ENCODE results near the gene JUN.

The JUN gene

GRCh38 chr1:58783090-58783992 lies 506 bp downstream of the JUN start:
- DNase-seq (ENCODE audit: low read depth) = peak; percentile 18

DNA sequence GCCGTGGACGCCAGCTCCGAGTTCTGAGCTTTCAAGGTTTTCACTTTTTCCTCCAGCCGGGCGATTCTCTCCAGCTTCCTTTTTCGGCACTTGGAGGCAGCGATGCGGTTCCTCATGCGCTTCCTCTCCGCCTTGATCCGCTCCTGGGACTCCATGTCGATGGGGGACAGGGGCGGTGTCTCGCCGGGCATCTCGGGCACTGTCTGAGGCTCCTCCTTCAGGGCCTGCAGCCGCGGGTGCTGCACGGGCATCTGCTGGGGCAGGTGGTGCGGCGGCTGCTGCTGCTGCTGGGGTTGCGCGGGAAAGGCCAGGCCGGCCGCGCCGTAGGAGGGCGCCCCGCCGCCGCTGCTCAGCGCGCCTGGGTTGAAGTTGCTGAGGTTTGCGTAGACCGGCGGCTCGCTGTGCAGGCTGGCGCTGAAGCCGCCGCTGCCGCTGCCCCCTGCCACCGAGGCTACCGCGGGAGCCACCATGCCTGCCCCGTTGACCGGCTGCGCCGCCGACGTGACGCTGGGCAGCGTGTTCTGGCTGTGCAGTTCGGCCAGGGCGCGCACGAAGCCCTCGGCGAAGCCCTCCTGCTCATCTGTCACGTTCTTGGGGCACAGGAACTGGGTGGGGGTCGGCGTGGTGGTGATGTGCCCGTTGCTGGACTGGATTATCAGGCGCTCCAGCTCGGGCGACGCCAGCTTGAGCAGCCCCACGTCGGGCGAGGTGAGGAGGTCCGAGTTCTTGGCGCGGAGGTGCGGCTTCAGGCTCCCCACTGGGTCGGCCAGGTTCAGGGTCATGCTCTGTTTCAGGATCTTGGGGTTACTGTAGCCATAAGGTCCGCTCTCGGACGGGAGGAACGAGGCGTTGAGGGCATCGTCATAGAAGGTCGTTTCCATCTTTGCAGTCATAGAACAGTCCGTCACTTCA lies 1.4 kb downstream of the JUN start:
- DNase-seq (ENCODE audit: low read depth) = peak; percentile 42

DNA sequence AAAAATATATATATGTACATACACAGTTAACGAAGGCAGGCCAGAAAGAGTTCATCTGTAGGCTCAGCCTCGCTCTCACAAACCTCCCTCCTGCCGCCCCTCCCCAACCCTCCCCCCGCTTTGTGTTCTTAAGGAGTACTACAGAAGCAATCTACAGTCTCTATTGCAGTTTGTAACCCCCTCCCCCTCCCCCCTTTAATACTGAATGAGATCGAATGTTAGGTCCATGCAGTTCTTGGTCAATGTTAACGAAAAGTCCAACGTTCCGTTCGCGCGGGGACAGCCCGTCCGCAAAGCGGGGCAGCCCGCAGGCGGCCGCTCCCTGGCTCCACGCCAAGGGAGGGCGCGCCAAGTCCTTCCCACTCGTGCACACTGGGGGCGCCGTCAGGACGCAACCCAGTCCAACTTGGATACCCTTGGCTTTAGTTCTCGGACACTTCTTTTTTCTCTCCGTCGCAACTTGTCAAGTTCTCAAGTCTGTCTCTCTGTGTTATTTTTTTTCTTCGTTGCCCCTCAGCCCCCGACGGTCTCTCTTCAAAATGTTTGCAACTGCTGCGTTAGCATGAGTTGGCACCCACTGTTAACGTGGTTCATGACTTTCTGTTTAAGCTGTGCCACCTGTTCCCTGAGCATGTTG lies 2.2 kb downstream of the JUN start:
- peak; percentile 41 for DNase-seq (ENCODE audit: low read depth)

DNA sequence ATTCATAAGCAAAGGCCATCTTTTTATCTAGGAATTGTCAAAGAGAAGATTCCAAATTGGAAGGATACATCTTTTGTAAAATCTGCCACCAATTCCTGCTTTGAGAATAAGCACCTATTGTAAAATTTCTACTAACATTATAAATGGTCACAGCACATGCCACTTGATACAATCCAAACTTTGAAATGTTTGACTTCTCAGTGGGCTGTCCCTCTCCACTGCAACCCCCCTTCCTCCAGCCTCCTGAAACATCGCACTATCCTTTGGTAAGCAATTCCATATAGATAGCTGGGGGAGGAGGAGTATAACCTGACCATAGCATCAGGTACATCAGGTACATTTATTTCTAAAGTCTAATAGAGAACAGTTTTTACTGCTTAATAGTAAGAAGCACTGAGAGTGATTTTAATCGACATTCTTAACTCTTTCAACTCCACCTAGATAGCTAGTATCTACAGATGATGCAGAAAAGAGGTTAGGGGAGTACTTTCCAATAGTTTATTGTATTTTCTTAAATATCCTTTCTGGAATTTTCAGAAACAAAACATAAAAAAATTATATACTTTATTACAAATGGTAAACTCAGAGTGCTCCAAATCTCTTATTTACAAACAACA lies 2.9 kb downstream of the JUN start:
- DNase-seq (ENCODE audit: low read depth) = no peak

GRCh38 chr1:58780411-58780810 lies 3.4 kb downstream of the JUN start:
- DNase-seq (ENCODE audit: low read depth) = no peak

DNA sequence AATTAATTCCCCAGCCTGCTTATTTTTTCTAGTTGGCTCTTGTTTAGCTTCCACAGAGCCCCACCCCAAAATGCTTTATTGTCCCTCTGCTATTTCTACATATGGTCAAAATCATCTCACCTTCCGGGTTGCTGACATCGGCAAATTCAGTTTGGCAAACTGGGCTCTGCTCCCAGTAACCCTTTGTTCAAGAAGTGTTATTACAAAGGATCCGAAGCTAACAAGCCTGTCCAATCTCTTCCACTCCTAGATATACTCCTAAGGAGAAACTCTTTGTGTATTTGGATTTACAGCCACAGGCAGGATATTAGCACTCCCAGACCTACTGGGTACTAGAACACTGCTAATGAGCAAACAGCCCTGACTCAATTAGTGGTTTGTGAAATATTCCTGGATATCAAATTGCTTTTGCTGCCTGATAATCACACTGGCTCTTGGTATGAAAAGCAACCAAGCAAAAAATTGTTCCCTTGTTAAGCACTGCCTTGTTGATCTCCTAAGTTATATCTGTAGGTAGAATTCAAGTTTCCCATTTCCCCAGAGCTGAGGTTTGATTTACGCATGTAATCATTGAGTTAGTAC lies 4.0 kb downstream of the JUN start:
- DNase-seq (ENCODE audit: low read depth) = no peak

- no peak for DNase-seq (ENCODE audit: low read depth)
Measured at GRCh38 chr1:58779059-58779754, 4.6 kb downstream of the JUN start.

- no peak for DNase-seq (ENCODE audit: low read depth)
Measured at GRCh38 chr1:58778385-58779000, 5.4 kb downstream of the JUN start.

- no peak for DNase-seq (ENCODE audit: low read depth)
Measured at GRCh38 chr1:58774027-58774426, 9.8 kb downstream of the JUN start.

DNA sequence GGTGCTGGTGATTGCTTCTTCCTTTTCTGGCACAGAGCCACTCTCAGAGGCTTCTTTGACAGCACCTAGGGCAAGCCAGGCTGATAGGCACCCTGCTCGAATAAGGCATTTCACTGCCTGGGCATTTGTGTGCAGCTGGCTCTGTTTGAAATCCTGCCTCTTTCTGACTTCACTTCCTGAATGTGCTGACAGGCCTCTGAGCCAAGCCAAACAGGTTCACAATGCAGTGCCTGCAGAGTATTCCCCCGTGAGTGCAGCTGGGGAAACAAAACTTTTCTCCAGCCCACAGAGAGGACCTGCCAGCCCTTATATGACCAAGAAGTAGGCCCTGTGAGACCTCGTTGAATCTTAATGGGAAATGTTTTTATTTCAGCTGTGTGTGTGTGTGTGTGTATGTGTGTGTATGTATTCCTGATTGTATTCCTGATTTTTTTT lies 10.4 kb downstream of the JUN start:
- no peak for DNase-seq (ENCODE audit: low read depth)

GRCh38 chr1:58769809-58770320 lies 14.0 kb downstream of the JUN start:
- DNase-seq (ENCODE audit: low read depth) = no peak

DNA sequence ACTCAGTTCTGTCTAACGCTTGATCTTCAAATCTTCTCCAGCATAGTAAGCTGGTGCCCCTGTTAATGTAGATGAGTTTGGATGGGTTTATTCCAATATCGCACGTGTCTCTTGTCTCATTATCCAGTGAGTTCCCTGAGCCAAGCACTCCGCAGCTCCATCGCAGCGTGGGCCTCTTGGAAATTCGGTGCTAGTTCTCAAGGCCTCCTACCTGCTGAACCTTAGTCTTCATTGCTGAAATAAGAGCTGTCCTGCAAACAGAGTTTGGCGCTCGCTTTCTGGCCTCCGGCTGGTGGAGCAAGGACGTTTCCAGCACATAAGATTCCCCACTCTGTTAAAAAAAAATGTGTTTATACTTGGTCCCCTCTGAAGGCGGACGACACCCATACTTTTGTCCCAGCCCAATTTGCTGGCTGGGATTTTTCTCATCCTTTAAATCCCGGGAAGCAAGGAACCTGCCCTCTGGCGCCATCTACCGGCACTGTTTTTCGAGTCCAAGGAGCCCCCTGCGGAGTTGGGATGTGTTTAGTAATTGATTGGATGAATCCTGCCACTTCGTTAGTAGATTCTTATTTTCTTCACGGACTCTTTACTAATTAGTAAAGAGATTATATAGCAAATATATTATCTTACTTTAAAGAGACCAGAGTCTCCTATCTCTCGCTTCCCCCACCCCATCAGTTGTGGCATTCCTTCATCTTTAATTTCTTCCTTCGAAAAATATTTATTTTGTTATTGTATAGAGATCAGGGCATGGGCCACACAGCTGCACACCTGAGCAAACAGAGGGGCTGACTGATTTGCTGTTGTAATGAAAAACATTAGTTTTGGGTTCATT lies 14.7 kb downstream of the JUN start:
- peak; percentile 21 for DNase-seq (ENCODE audit: low read depth)

GRCh38 chr1:58768191-58768731 lies 15.6 kb downstream of the JUN start:
- no peak for DNase-seq (ENCODE audit: low read depth)

DNA sequence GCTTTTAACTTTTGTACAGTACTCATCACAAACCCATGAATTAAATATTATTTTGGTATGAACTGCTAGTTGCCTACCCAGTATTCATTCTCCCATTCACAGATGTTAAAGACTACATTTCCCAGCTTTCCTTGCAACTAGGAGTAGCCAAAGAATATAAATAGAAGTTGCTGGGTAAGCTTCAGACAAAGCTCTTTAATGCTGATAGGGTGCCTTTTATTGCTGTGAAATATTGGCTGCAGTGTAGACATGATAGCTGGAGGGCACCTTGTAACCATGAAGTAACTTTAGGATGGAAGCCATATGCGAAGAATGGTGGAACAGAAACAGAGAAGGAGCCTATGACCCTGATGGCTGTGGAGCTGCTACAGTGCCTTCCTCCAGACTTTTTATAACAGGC lies 16.7 kb downstream of the JUN start:
- no peak for DNase-seq (ENCODE audit: low read depth)

DNA sequence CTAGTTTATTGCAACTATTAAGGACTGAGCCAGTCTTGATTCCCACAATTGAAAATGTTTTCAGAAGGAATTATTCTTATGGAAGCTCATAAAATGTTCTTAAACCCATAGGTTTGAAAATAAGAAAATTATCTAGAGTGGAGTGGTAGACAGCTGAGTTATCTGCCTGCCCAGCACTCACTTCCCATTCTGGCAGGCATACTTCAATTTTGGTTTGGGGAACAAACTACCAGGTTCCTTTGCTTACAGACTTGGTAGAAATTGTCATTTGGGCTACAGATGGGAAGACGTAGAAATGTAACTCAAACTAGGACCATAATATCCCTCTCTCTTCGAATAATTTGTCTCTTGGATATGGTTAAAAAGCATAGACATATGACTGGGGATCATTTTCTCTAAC lies 18.4 kb downstream of the JUN start:
- no peak for DNase-seq (ENCODE audit: low read depth)

DNA sequence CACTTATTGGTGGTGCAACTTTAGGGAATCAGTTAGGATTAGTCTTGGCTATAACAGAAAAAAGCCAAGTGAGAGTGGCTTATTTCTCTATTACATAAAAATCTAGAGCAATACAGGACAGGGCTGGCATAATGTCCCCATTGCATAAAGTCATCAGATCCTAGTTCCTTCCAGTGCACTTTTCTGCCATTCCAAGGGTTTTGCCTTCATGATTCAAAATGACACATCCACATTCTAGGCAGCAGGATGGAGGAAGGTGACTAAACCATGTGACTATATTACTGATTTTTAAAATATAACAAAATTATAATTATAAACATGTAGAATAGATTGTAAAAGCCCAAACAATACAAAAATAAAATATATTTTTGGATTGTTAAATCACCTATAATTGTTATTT lies 18.8 kb downstream of the JUN start:
- no peak for DNase-seq (ENCODE audit: low read depth)

GRCh38 chr1:58764294-58764978 lies 19.4 kb downstream of the JUN start:
- DNase-seq (ENCODE audit: low read depth) = no peak

DNA sequence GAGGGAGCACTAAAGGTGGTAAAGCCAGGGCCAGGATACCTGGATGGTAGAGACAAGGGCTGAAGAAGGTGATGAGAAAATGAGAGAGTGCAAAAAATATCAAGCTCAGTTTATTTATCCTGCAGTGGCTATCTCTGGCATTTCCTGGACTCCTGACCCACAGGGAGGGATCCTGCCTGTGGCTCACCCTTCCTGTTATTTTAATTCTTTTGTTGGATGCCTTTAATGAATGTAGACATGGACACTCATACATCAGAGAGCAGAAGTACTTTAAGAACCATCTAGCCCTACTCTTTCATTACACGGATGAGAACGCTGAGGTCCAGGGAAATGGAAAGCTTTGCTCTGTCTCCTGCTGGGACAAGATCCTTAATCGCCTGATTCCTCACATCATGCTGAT lies 20.6 kb downstream of the JUN start:
- no peak for DNase-seq (ENCODE audit: low read depth)

DNA sequence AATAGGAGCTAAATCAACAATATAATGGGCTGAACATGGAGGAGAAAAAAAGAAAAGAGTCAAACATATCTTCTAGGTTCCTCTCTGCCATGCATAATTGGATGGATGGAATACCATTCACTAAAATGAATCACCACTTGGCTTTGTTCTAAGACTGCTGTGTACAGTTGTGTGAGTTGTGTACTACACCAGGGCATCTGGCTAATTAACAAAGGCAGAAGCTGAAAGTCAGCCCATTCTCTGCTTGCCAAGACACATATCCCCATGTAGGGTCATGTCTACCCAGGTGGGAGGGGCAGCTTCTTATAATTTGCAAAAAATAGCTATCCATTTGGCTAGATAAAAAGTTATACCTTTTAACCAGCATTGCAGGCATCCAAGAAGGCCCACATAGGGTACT lies 21.0 kb downstream of the JUN start:
- DNase-seq (ENCODE audit: low read depth) = no peak
